H9 (cell line): ENCODE data around the gene CTAGE4. TPM values are rescaled to one million over a fixed set of nuclear protein-coding genes. Genes with fewer than 3 reads are reported as not detected.
"Not testable (repeated sequence)": the region's sequence is repeated elsewhere in the genome, so short reads cannot be mapped to it uniquely, and the experiment has no call there.

Experiments used
- DNase-seq: peaks from one replicate; pipeline ENCODE4 v3.0.0-alpha.2; 2017
- H2AFZ ChIP-seq: one replicate; pipeline ENCODE4 v1.6.1; 2013; ENCODE audit warnings: mild to moderate bottlenecking, low read length, control low read depth, moderate library complexity
- H2AK5ac ChIP-seq: 2 replicates; pipeline ENCODE4 v1.6.1; 2013; ENCODE audit warnings: low read length, control low read depth, mixed read lengths; ENCODE audit not compliant: insufficient read length
- H2BK120ac ChIP-seq: one replicate; pipeline ENCODE4 v1.6.1; 2013; ENCODE audit warnings: low read depth, mild to moderate bottlenecking, low read length, control low read depth, inconsistent platforms; ENCODE audit not compliant: poor library complexity, severe bottlenecking
- H2BK12ac ChIP-seq: 2 replicates; pipeline ENCODE4 v1.6.1; 2013; ENCODE audit warnings: low read length, control low read depth, mixed read lengths, low read depth; ENCODE audit not compliant: insufficient read length
- H2BK15ac ChIP-seq: 2 replicates; pipeline ENCODE4 v1.6.1; 2013; ENCODE audit warnings: low read depth, low read length, control low read depth
- H2BK20ac ChIP-seq: one replicate; pipeline ENCODE4 v1.6.1; 2013; ENCODE audit warnings: low read depth, mild to moderate bottlenecking, low read length, control low read depth, inconsistent platforms; ENCODE audit not compliant: poor library complexity, severe bottlenecking
- H2BK5ac ChIP-seq: 2 replicates; pipeline ENCODE4 v1.6.1; 2013; ENCODE audit warnings: low read length, control low read depth, mixed read lengths; ENCODE audit not compliant: insufficient read length
- H3K14ac ChIP-seq: 2 replicates; pipeline ENCODE4 v1.6.1; 2013; ENCODE audit warnings: low read length, control low read depth; ENCODE audit not compliant: insufficient read depth
- H3K18ac ChIP-seq: 2 replicates; pipeline ENCODE4 v1.6.1; 2013; ENCODE audit warnings: low read depth, mild to moderate bottlenecking, mixed read lengths, low read length, control low read depth; ENCODE audit not compliant: insufficient read length
- H3K23ac ChIP-seq: 2 replicates; pipeline ENCODE4 v1.6.1; 2013; ENCODE audit warnings: low read length, control low read depth, mixed read lengths, low read depth; ENCODE audit not compliant: insufficient read length
- H3K23me2 ChIP-seq: 2 replicates; pipeline ENCODE4 v1.6.1; 2013; ENCODE audit warnings: low read depth, mild to moderate bottlenecking, mixed read lengths, low read length, control low read depth; ENCODE audit not compliant: insufficient read length, poor library complexity, severe bottlenecking
- H3K27ac ChIP-seq: 2 replicates; pipeline ENCODE4 v1.5.1; 2013; ENCODE audit warnings: low read length, control low read depth, mixed read lengths, low read depth; ENCODE audit not compliant: insufficient read length
- H3K27me3 ChIP-seq: 2 replicates; pipeline ENCODE4 v1.6.1; 2013; ENCODE audit warnings: low read length, control low read depth, inconsistent platforms; ENCODE audit not compliant: insufficient read depth
- H3K4ac ChIP-seq: 2 replicates; pipeline ENCODE4 v1.6.1; 2013; ENCODE audit warnings: low read depth, mild to moderate bottlenecking, control low read depth, inconsistent platforms, low read length, moderate library complexity
- H3K4me1 ChIP-seq: 2 replicates; pipeline ENCODE4 v1.6.1; 2013; ENCODE audit warnings: low read length, control low read depth, inconsistent platforms; ENCODE audit not compliant: insufficient read depth
- H3K4me2 ChIP-seq: 2 replicates; pipeline ENCODE4 v1.6.1; 2013; ENCODE audit warnings: low read length, control low read depth, mixed read lengths; ENCODE audit not compliant: insufficient read length, insufficient read depth
- H3K56ac ChIP-seq: 2 replicates; pipeline ENCODE4 v1.6.1; 2013; ENCODE audit warnings: low read depth, mild to moderate bottlenecking, mixed read lengths, low read length, control low read depth; ENCODE audit not compliant: insufficient read length
- H3K79me1 ChIP-seq: 2 replicates; pipeline ENCODE4 v1.6.1; 2013; ENCODE audit warnings: low read depth, mild to moderate bottlenecking, moderate library complexity, low read length, control low read depth, inconsistent platforms; ENCODE audit not compliant: insufficient read depth, poor library complexity, severe bottlenecking
- H3K79me2 ChIP-seq: 2 replicates; pipeline ENCODE4 v1.6.1; 2013; ENCODE audit warnings: low read length, control low read depth, inconsistent platforms; ENCODE audit not compliant: insufficient read depth
- H3K9ac ChIP-seq: 2 replicates; pipeline ENCODE4 v1.6.1; 2013; ENCODE audit warnings: low read length, control low read depth, mixed read lengths; ENCODE audit not compliant: insufficient read length; ENCODE audit errors: extremely low read depth
- H3K9me3 ChIP-seq: one replicate; pipeline ENCODE4 v1.6.1; 2013; ENCODE audit warnings: low read depth, low read length, inconsistent platforms; ENCODE audit not compliant: control insufficient read depth
- H3T11ph ChIP-seq: one replicate; pipeline ENCODE4 v1.6.1; 2013; ENCODE audit warnings: mild to moderate bottlenecking, low read length, control low read depth, inconsistent platforms
- H4K20me1 ChIP-seq: one replicate; pipeline ENCODE4 v1.6.1; 2013; ENCODE audit not compliant: control insufficient read depth, insufficient read length, insufficient read depth
- H4K5ac ChIP-seq: 2 replicates; pipeline ENCODE4 v1.6.1; 2013; ENCODE audit warnings: low read depth, mild to moderate bottlenecking, mixed read lengths, low read length, control low read depth; ENCODE audit not compliant: insufficient read length
- H4K8ac ChIP-seq: replicated peaks from 2 replicates; pipeline ENCODE4 v1.6.1; 2013; ENCODE audit warnings: low read length, control low read depth, mixed read lengths, low read depth; ENCODE audit not compliant: insufficient read length
- H4K91ac ChIP-seq: 2 replicates; pipeline ENCODE4 v1.6.1; 2013; ENCODE audit warnings: low read depth, mild to moderate bottlenecking, moderate library complexity, mixed read lengths, low read length, control low read depth; ENCODE audit not compliant: insufficient read length
- H3K27ac Mint-ChIP-seq, 3 experiments: 2 replicates in 2 of 3; 3 replicates in 1 of 3; pipeline ENCODE4 v1.8.0; 2020 to 2021; ENCODE audit warnings: mixed read lengths in 3 of 3, mild to moderate bottlenecking in 1 of 3, moderate library complexity in 1 of 3
- H3K27me3 Mint-ChIP-seq: 2 replicates; pipeline ENCODE4 v1.8.0; 2021; ENCODE audit warnings: low read depth, mild to moderate bottlenecking, moderate library complexity, mixed read lengths
- H3K36me3 Mint-ChIP-seq, 3 experiments: 2 replicates in 2 of 3; 3 replicates in 1 of 3; pipeline ENCODE4 v1.8.0; 2020 to 2021; ENCODE audit warnings: low read depth in 3 of 3, mixed read lengths in 3 of 3; ENCODE audit not compliant: insufficient read depth in 1 of 3
- H3K4me1 Mint-ChIP-seq, 2 experiments: 2 replicates each; pipeline ENCODE4 v1.8.0; 2020; ENCODE audit warnings: mixed read lengths in 2 of 2
- H3K4me3 Mint-ChIP-seq, 2 experiments: 2 replicates in 1 of 2; 3 replicates in 1 of 2; pipeline ENCODE4 v1.8.0; 2020 to 2021; ENCODE audit warnings: mild to moderate bottlenecking in 2 of 2, mixed read lengths in 2 of 2, moderate library complexity in 1 of 2
- H3K9me3 Mint-ChIP-seq, 2 experiments: 2 replicates in 1 of 2; 3 replicates in 1 of 2; pipeline ENCODE4 v1.8.0; 2020; ENCODE audit warnings: mild to moderate bottlenecking in 2 of 2, mixed read lengths in 2 of 2, moderate library complexity in 1 of 2
- WGBS: extraction: QIAGEN DNeasy Blood & Tissue Kit; methylation state at CpG from one replicate; pipeline ENCODE4 v1.1.7; 2013; ENCODE audit warnings: missing lambda C conversion rate, low lambda C conversion rate, mixed read lengths; ENCODE audit not compliant: insufficient read length; ENCODE audit errors: extremely low coverage; 5-methylcytosine and 5-hydroxymethylcytosine counted together
- total RNA-seq: library from RNA; stranded (reverse); gene quantifications from 2 replicates; pipeline ENCODE4 v1.2.1, GENCODE V29; 2021

Gene CTAGE4
- total RNA-seq, 1 experiment from 2014 or later = 6.2 TPM

DNA sequence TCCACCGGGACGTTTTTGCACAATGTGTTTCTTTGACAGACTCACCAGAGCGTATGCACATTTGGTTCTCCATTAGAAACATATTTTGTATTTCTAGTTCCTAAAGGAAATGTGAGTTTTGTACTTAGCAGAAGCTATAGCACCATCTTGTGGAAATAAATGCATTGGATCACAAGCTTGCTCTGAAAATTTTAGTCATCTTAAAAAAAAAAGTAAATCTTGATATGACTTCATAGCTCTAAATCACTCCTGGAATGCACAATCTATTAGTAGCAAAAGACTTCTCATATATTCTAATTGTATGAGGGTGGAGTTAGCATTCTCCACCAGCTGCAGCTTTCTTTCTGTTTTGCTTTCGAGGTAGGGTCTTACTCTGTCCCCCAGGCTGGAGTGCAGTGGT, 35.9 kb downstream of the CTAGE4 start:
- not testable (repeated sequence) for H3K4ac ChIP-seq, H3K27ac Mint-ChIP-seq, H3K9me3 Mint-ChIP-seq, H3K27me3 ChIP-seq, H3K23ac ChIP-seq, H4K91ac ChIP-seq, H3K79me2 ChIP-seq, H4K5ac ChIP-seq, DNase-seq, H3K14ac ChIP-seq, H4K20me1 ChIP-seq, H2BK5ac ChIP-seq, H3K27ac ChIP-seq, H2BK12ac ChIP-seq, H3K9me3 ChIP-seq, H4K8ac ChIP-seq, H2BK20ac ChIP-seq, H2BK120ac ChIP-seq, H3K79me1 ChIP-seq, H3T11ph ChIP-seq, H3K4me1 ChIP-seq, H3K27me3 Mint-ChIP-seq, H2BK15ac ChIP-seq, H3K18ac ChIP-seq, H3K4me1 Mint-ChIP-seq, H3K4me3 Mint-ChIP-seq, H2AK5ac ChIP-seq, H3K23me2 ChIP-seq, H3K56ac ChIP-seq, H3K36me3 Mint-ChIP-seq, H3K9ac ChIP-seq, H3K4me2 ChIP-seq, H2AFZ ChIP-seq
- no CpG with 5 or more reads among the region's 4 CpGs for WGBS

DNA sequence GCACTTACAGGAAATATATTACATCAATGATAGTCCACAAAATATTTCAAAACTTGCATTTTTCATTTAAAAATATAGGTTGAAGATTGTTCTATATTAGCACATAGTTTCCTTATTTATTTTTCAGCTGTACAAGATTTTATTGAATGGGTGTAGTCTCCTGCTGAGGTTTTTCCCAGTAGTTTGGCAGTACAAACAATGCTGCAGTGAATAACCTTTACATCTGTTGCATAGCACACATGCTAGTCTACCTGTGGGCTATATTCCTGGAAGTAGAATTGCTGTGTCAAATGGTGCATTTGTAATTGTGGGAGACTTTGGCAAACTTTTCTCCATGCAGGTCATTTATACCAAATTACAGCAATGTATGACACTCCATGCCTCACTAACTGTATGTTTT, 37.3 kb downstream of the CTAGE4 start:
- H3K4me3 Mint-ChIP-seq, H3K23me2 ChIP-seq, H3K9me3 Mint-ChIP-seq, H3K4me1 ChIP-seq, H4K91ac ChIP-seq, H3K27me3 Mint-ChIP-seq, H4K8ac ChIP-seq, H4K5ac ChIP-seq, H3K79me1 ChIP-seq, H3K27ac Mint-ChIP-seq, H3K9me3 ChIP-seq, H2BK12ac ChIP-seq, H2AK5ac ChIP-seq, H3K18ac ChIP-seq, H3K4ac ChIP-seq, H3K4me1 Mint-ChIP-seq, DNase-seq, H2BK120ac ChIP-seq, H3T11ph ChIP-seq, H3K36me3 Mint-ChIP-seq, H3K23ac ChIP-seq, H2BK20ac ChIP-seq, H3K27ac ChIP-seq, H3K4me2 ChIP-seq, H3K9ac ChIP-seq, H3K14ac ChIP-seq, H2AFZ ChIP-seq, H2BK5ac ChIP-seq, H3K27me3 ChIP-seq, H2BK15ac ChIP-seq, H3K56ac ChIP-seq, H3K79me2 ChIP-seq, H4K20me1 ChIP-seq: not testable (repeated sequence)

DNA sequence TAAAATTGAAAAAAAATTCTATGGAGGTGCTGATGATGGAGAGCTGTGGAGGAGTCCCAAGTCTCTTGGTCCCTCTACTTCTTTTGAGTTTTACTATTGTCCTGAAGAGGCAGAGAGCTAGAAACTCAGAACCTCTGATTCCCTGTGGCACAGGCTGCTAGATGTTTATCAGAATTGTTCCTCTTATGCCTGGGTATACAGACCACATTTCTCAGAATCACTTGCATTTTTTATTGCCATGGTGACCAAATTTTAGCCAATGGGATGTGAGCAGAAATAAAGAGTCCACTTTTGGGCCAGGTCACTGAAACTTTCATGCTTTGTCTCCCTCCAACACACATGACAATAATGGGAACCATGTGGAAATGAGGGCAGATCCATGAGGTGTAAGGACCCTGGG, 40.4 kb downstream of the CTAGE4 start:
- H3K27ac Mint-ChIP-seq, H3K18ac ChIP-seq, H3K9me3 Mint-ChIP-seq: not testable (repeated sequence)

More for the DNA sequence above, 40.4 kb downstream of the CTAGE4 start:
- not testable (repeated sequence) for H2BK5ac ChIP-seq, H4K5ac ChIP-seq, H3K79me1 ChIP-seq, H3K27me3 Mint-ChIP-seq, H3K23me2 ChIP-seq, H2AK5ac ChIP-seq, H3K36me3 Mint-ChIP-seq, H2BK12ac ChIP-seq, H3K27me3 ChIP-seq, H2BK20ac ChIP-seq, H2BK15ac ChIP-seq, H4K20me1 ChIP-seq, H4K91ac ChIP-seq, H3K56ac ChIP-seq, H3K9ac ChIP-seq, H3K79me2 ChIP-seq, H3K4me1 ChIP-seq, H3T11ph ChIP-seq, H2BK120ac ChIP-seq, H3K23ac ChIP-seq, H3K4me2 ChIP-seq, H3K4me1 Mint-ChIP-seq, H3K14ac ChIP-seq, DNase-seq, H4K8ac ChIP-seq, H3K4ac ChIP-seq, H3K4me3 Mint-ChIP-seq, H3K9me3 ChIP-seq, H3K27ac ChIP-seq, H2AFZ ChIP-seq
